NCI-H460 (cell line): ENCODE measurements around the gene JADE3. TPM values are rescaled to one million over a fixed set of nuclear protein-coding genes. Genes with fewer than 3 reads are reported as not detected.

Experiments
- DNase-seq: peaks from one replicate; pipeline ENCODE4 v3.0.0-alpha.2; 2016; ENCODE audit warnings: low read depth; ENCODE audit errors: extremely low read depth
- small RNA-seq, 2 experiments: library from RNA; depleted of rRNA; stranded (forward); fragments of <200 nt; gene quantifications; one replicate each; pipeline ENCODE3, GENCODE V24; 2014
- total RNA-seq: library from RNA; depleted of rRNA; stranded (reverse); fragments of >200 nt; shearing (Covaris generic); gene quantifications from 2 replicates; pipeline ENCODE4 v1.2.3, GENCODE V29; 2014; rRNA removed

JADE3 gene
- total RNA-seq, 1 experiment from 2014 or later = 9.8 TPM

GRCh38 chrX:47101206-47101605 lies 189.0 kb downstream of the JADE3 start:
- DNase-seq = no peak

Small RNAs within 50 kb of the gene (small RNA-seq; reads per million reads assigned to genes)
- 0 reads per million in 2 experiments for gene RNU6-1189P

Other genes with a start within 250 kb of the JADE3 start
- 8.8 and 10.9 TPM in 2 replicates for gene SLC9A7, start 153.3 kb upstream of the JADE3 start, total RNA-seq
- 13.7 and 17.2 TPM in 2 replicates for gene RP2, start 75.4 kb upstream of the JADE3 start, total RNA-seq
- gene RGN, start 166.0 kb downstream of the JADE3 start, total RNA-seq = not detected in 2 replicates
- gene NDUFB11, start 232.3 kb downstream of the JADE3 start, total RNA-seq = 154 and 182 TPM in 2 replicates
- 28.1 and 30.3 TPM in 2 replicates for gene RBM10, start 232.8 kb downstream of the JADE3 start, total RNA-seq